K562 (cell line): Measurements from ENCODE around the gene SLC16A13. TPM values are rescaled to one million over a fixed set of nuclear protein-coding genes. Genes with fewer than 3 reads are reported as not detected.

Experiments
- ATAC-seq: fragments of 200-7000 bp; cut with Tn5 transposase; 3 replicates; pipeline ENCODE4 v1.9.1; 2020; ENCODE audit warnings: moderate library complexity
- BruUV-seq: library from RNA; stranded (reverse); fragments of 400-500 nt; replicated peaks from 2 replicates; lab custom pipeline; 2021; lab: Mats Ljungman, UMichigan
- CTCF ChIA-PET: fragments of 300-600 bp; formaldehyde crosslinking; extraction: SDS; loops from one replicate; lab custom pipeline; 2021; ENCODE audit warnings: low intra/inter-chr PET ratio; lab: Yijun Ruan, JAX
- POLR2A ChIA-PET: fragments of 300-600, 350-650 bp; sonication (Branson Sonifier 250); formaldehyde crosslinking; extraction: SDS; loops from one replicate; lab custom pipeline; 2021; ENCODE audit warnings: antibody characterized with exemption, inconsistent platforms; lab: Yijun Ruan, JAX
- DNase-seq, 4 experiments: peaks; one replicate each; pipeline versions ENCODE4 v3.0.0 to v3.0.0-alpha.2; 2011 to 2018; ENCODE audit warnings: low spot score in 3 of 4, mixed read lengths in 3 of 4; ENCODE audit errors: extremely low read depth in 1 of 4
- FAIRE-seq: peaks from 2 replicates; lab custom pipeline; 2011; peaks lifted over from hg19 to GRCh38; lab: Jason Lieb, UNC
- H2AFZ ChIP-seq: 2 replicates; pipeline ENCODE4 v1.6.0; 2011; ENCODE audit warnings: low read depth, low read length, control low read depth, inconsistent platforms
- H3K27ac ChIP-seq: fragments of 200-600 bp; 3 replicates; pipeline ENCODE4 v1.8.0; 2011; ENCODE audit warnings: low read depth, mild to moderate bottlenecking, control low read depth, inconsistent platforms, low read length, moderate library complexity, mixed read lengths; ENCODE audit errors: extremely low read depth
- H3K27me3 ChIP-seq, 2 experiments: fragments of 300-600 bp in 1 of 2; 2 replicates in 1 of 2; 3 replicates in 1 of 2; pipeline versions ENCODE4 v1.6.0 to v1.8.0; 2011; ENCODE audit warnings: inconsistent platforms in 2 of 2, low read length in 2 of 2, mild to moderate bottlenecking in 1 of 2, mixed read lengths in 1 of 2, moderate library complexity in 1 of 2; ENCODE audit not compliant: control insufficient read depth in 2 of 2, insufficient read depth in 2 of 2
- H3K36me3 ChIP-seq: fragments of 300-600 bp; 3 replicates; pipeline ENCODE4 v1.8.0; 2011; ENCODE audit warnings: mild to moderate bottlenecking, low read length, inconsistent platforms; ENCODE audit not compliant: control insufficient read depth, insufficient read depth
- H3K4me1 ChIP-seq, 2 experiments: fragments of 200-600 bp in 1 of 2; replicated peaks in 1 of 2; 2 replicates in 1 of 2; 3 replicates in 1 of 2; pipeline versions ENCODE4 v1.5.1 to v1.8.0; 2011; ENCODE audit warnings: inconsistent platforms in 2 of 2, low read length in 2 of 2, mild to moderate bottlenecking in 1 of 2, mixed read lengths in 1 of 2, moderate library complexity in 1 of 2; ENCODE audit not compliant: control insufficient read depth in 2 of 2, insufficient read depth in 2 of 2
- H3K4me2 ChIP-seq: 2 replicates; pipeline ENCODE4 v1.6.1; 2011; ENCODE audit warnings: low read length, control low read depth, inconsistent platforms, mixed read lengths; ENCODE audit not compliant: insufficient read depth
- H3K4me3 ChIP-seq: fragments of 200-600 bp; sonication (generic), shearing (Covaris generic); 2 replicates; pipeline ENCODE4 v1.5.1; 2016; ENCODE audit warnings: control low read depth, inconsistent platforms
- H3K79me2 ChIP-seq: fragments of 200-600 bp; 3 replicates; pipeline ENCODE4 v1.8.0; 2011; ENCODE audit warnings: low read length, inconsistent platforms; ENCODE audit not compliant: control insufficient read depth, insufficient read depth
- H3K9ac ChIP-seq, 2 experiments: 2 replicates each; pipeline versions ENCODE4 v1.6.0 to v1.6.1; 2011; ENCODE audit warnings: low read depth in 2 of 2, low read length in 2 of 2, control low read depth in 1 of 2, inconsistent platforms in 1 of 2, mild to moderate bottlenecking in 1 of 2, mixed read lengths in 1 of 2; ENCODE audit not compliant: insufficient read depth in 1 of 2
- H3K9me1 ChIP-seq: one replicate; pipeline ENCODE4 v1.6.0; 2011; ENCODE audit warnings: inconsistent platforms, mild to moderate bottlenecking, low read length, moderate library complexity; ENCODE audit not compliant: control insufficient read depth, insufficient read depth
- H3K9me3 ChIP-seq: replicated peaks from 2 replicates; pipeline ENCODE4 v1.5.1; 2011; ENCODE audit warnings: low read depth, low read length, inconsistent platforms; ENCODE audit not compliant: control insufficient read depth, insufficient read depth
- H4K20me1 ChIP-seq: replicated peaks from 2 replicates; pipeline ENCODE4 v1.6.1; 2011; ENCODE audit warnings: low read length, inconsistent platforms, mixed read lengths; ENCODE audit not compliant: control insufficient read depth, insufficient read depth
- ATF1 ChIP-seq, 2 experiments: fragments of 450-650 bp in 1 of 2; IDR thresholded peaks; 2 replicates each; pipeline ENCODE4 v1.6.1; 2016; ENCODE audit warnings: missing compliant biosample characterization in 1 of 2, missing genetic modification characterization in 1 of 2
- CTCF ChIP-seq, 3 experiments: IDR thresholded peaks in 2 of 3; conservative IDR thresholded peaks in 1 of 3; 2 replicates each; pipeline ENCODE4 v1.5.1; 2011 to 2012; ENCODE audit warnings: low read length in 3 of 3, mild to moderate bottlenecking in 3 of 3, control low read depth in 2 of 3, improper control_type of control experiment in 1 of 3, inconsistent platforms in 1 of 3, low read depth in 1 of 3, mixed read lengths in 1 of 3, moderate library complexity in 1 of 3; ENCODE audit not compliant: insufficient read depth in 2 of 3
- ERF ChIP-seq: fragments of 450-650 bp; formaldehyde crosslinking; IDR thresholded peaks from 2 replicates; pipeline ENCODE4 v1.4.0; 2020; ENCODE audit warnings: mild to moderate bottlenecking, mixed read lengths
- HNRNPH1 ChIP-seq: fragments of 200-400 bp; formaldehyde crosslinking; optimal IDR thresholded peaks from 2 replicates; pipeline ENCODE3; 2017; ENCODE audit warnings: low read depth, mild to moderate bottlenecking, low read length, moderate library complexity
- RFX1 ChIP-seq: fragments of 450-650 bp; IDR thresholded peaks from 2 replicates; pipeline ENCODE4 v1.6.1; 2016; ENCODE audit warnings: mild to moderate bottlenecking, moderate library complexity
- YBX1 ChIP-seq: fragments of 450-650 bp; IDR thresholded peaks from 2 replicates; pipeline ENCODE4 v1.7.1; 2016; ENCODE audit warnings: mild to moderate bottlenecking
- ZBTB17 ChIP-seq: fragments of 450-650 bp; formaldehyde crosslinking; IDR thresholded peaks from 2 replicates; pipeline ENCODE4 v1.4.0; 2020; ENCODE audit warnings: mild to moderate bottlenecking
- ZBTB7A ChIP-seq: IDR thresholded peaks from 2 replicates; pipeline ENCODE4 v1.6.1; 2011; ENCODE audit warnings: low read depth, mild to moderate bottlenecking, low read length, moderate library complexity, borderline replicate concordance; ENCODE audit not compliant: control insufficient read depth
- WGBS: fragments of 100-300 bp; shearing (Covaris generic); methylation state at CpG from one replicate; pipeline ENCODE4 v1.1.6; 2016; ENCODE audit warnings: low coverage, mixed read lengths; ENCODE audit not compliant: insufficient coverage; ENCODE audit errors: missing lambda C conversion rate; 5-methylcytosine and 5-hydroxymethylcytosine counted together
- in situ Hi-C: fragments of 300-500 bp; cut with MboI; formaldehyde crosslinking; loops from 4 replicates; pipeline ENCODE4 v1.15.0; 2018; ENCODE audit warnings: inconsistent platforms, mixed read lengths
- intact Hi-C: fragments of 100-400 bp; cut with micrococcal nuclease; formaldehyde crosslinking; loops from 2 replicates; pipeline ENCODE4 v1.14.2; 2022
- polyA plus RNA-seq, 8 experiments: library from polyadenylated mRNA; depleted of rRNA in 4 of 8; stranded (reverse) in 5 of 8; unstranded in 3 of 8; fragments of >200 nt; fragmentation: Nextera tagmentation in 2 of 8; fragmentation: Illumina TruSeq in 1 of 8; extraction: Ambion mirVana in 2 of 8; extraction: Trizol in 1 of 8; gene quantifications; 2 replicates each; pipeline versions ENCODE4 v1.2.1 to v1.2.3, GENCODE V29; 2011 to 2014; ENCODE audit warnings: inconsistent platforms in 1 of 8, missing spikeins in 1 of 8
- total RNA-seq, 7 experiments: library from RNA; depleted of rRNA in 6 of 7; stranded (reverse); fragments of >200 nt in 6 of 7; fragmentation: Illumina TruSeq in 2 of 7; extraction: Trizol in 2 of 7; gene quantifications; 2 replicates each; pipeline versions ENCODE4 v1.2.1 to v1.2.3, GENCODE V29; 2011 to 2021; ENCODE audit warnings: low replicate concordance in 1 of 7

SLC16A13 gene
- total and polyA plus RNA-seq, 9 of the 15 experiments (the other 6 are each of a cell fraction or from before 2014, with no cell fraction given) = 0.04 to 5.6 (median 0.87) TPM

GRCh38 chr17:7038025-7038862 is 2.4 kb downstream of the SLC16A13 start:
- in situ Hi-C loops = loop anchor here (25.0 kb wide), 1 partner anchor 524 kb away; the partner anchor contains the start of genes SENP3 and TNFSF13

More at GRCh38 chr17:7038025-7038862, 2.4 kb downstream of the SLC16A13 start:
- peak overlapping the region; percentile 29; the same call in 1 of the 2 replicates for H3K4me2 ChIP-seq
- no peak overlapping the region for H3K4me3 ChIP-seq
- CTCF ChIA-PET = no interaction called here
- no peaks in the 10 kb centered on the region for H3K36me3 ChIP-seq
- H3K27me3 ChIP-seq = no peaks in the 10 kb centered on the region
- H3K9ac ChIP-seq = peak overlapping the region in 1 of 2 experiments; percentile 50; a peak in 1 of 4 replicates
- H3K9me3 ChIP-seq = no peaks in the 10 kb centered on the region
- H3K4me1 ChIP-seq = peaks cover 11 to 34% of the 10 kb centered on the region in 2 experiments; a peak in 4 of 5 replicates
- DNase-seq (no peak), ATAC-seq (no peak), FAIRE-seq (no peak)
- no peak overlapping the region for H2AFZ ChIP-seq
- WGBS = 81% methylated on average over 13 of the region's 19 CpGs
- TF ChIP-seq ZBTB17 (CRISPR knock-in tag) = no peak
- no peak for TF ChIP-seq ATF1 (CRISPR knock-in tag; IDR thresholded peaks at IDR 0.05)
- no peak for TF ChIP-seq ATF1 (tag; IDR thresholded peaks at IDR 0.05)
- TF ChIP-seq ERF (CRISPR knock-in tag) = no peak
- TF ChIP-seq RFX1 = no peak
- TF ChIP-seq HNRNPH1 = no peak
- TF ChIP-seq CTCF (IDR thresholded peaks at IDR 0.05 in 2 of 3, conservative IDR thresholded peaks at IDR 0.05 in 1 of 3; ENCODE audit: insufficient read depth in 2 of 3, low read depth in 1 of 3, low read length in 3 of 3) = peak; percentile 14 to 21 (median 18); a peak in 1 of 6 replicates
- peak; percentile 37; the same call in 1 of the 2 replicates for TF ChIP-seq ZBTB7A
- no peak for TF ChIP-seq YBX1
- H3K79me2 ChIP-seq = peaks cover 21% of the 10 kb centered on the region
- POLR2A ChIA-PET = interaction anchor here (0.7 to 0.8 kb wide), 2 partner anchors 180 to 182 kb away, joined by 3 read pairs; partner anchors contain the start of genes ACADVL and DLG4
- H3K27ac ChIP-seq = no peak overlapping the region
- no TSS peak for BruUV-seq
- intact Hi-C loops = no loop called here
- H4K20me1 ChIP-seq = no peaks in the 10 kb centered on the region
- H3K9me1 ChIP-seq = no peaks in the 10 kb centered on the region
